SJCRH30 (cell line): ENCODE measurements around the gene TMEM91. TPM values are rescaled to one million over a fixed set of nuclear protein-coding genes. Genes with fewer than 3 reads are reported as not detected.
A peak's percentile ranks its signal among the peaks of the same experiment; 100 is the strongest.

Source experiments
- DNase-seq, 2 experiments: peaks; one replicate each; pipeline ENCODE4 v3.0.0-alpha.2; 2015 to 2020
- H3K27ac ChIP-seq: fragments of 250-450 bp; sonication (Bioruptor Pico); 2 replicates; pipeline ENCODE4 v1.5.1; 2020; ENCODE audit warnings: mild to moderate bottlenecking, moderate library complexity
- H3K27me3 ChIP-seq: fragments of 250-450 bp; sonication (Bioruptor Pico); 2 replicates; pipeline ENCODE4 v1.5.1; 2020; ENCODE audit warnings: mild to moderate bottlenecking, moderate library complexity
- H3K36me3 ChIP-seq: fragments of 250-450 bp; sonication (Bioruptor Pico); 2 replicates; pipeline ENCODE4 v1.5.1; 2020; ENCODE audit warnings: mild to moderate bottlenecking, moderate library complexity
- H3K4me1 ChIP-seq: fragments of 250-450 bp; sonication (Bioruptor Pico); 2 replicates; pipeline ENCODE4 v1.5.1; 2020; ENCODE audit warnings: mild to moderate bottlenecking, moderate library complexity
- H3K4me3 ChIP-seq: fragments of 250-450 bp; sonication (Bioruptor Pico); 2 replicates; pipeline ENCODE4 v1.5.1; 2020; ENCODE audit warnings: mild to moderate bottlenecking, moderate library complexity
- H3K9me3 ChIP-seq: fragments of 250-450 bp; sonication (Bioruptor Pico); replicated peaks from 2 replicates; pipeline ENCODE4 v1.5.1; 2020; ENCODE audit warnings: mild to moderate bottlenecking, moderate library complexity
- total RNA-seq: library from RNA; depleted of rRNA; stranded (reverse); fragments of >200 nt; shearing (Covaris generic); gene quantifications from 2 replicates; pipeline ENCODE4 v1.2.3, GENCODE V29; 2014; rRNA removed

Gene TMEM91
- 1.6 and 1.7 TPM in 2 replicates for total RNA-seq

- Histone ChIP-seq H3K9me3 (no peaks in the 10 kb centered on the region), H3K27ac (no peak within 1 kb of the TSS), H3K27me3 (no peaks in the 10 kb centered on the region), H3K36me3 (no peaks in the 10 kb centered on the region), H3K4me3 (peak within 1 kb of the TSS; percentile 52), H3K4me1 (peaks cover 23% of the 10 kb centered on the region)
- DNase-seq = no peak
Measured at GRCh38 chr19:41376241-41376997, at the start of gene TMEM91. TMEM91 (plus strand) TSS chr19:41376533; CDS start chr19:41378310, 1,777 bp downstream.

GRCh38 chr19:41327076-41327575 is 49.2 kb upstream of the TMEM91 start:
- H3K9me3 ChIP-seq = no peaks in the 10 kb centered on the region
- H3K27ac ChIP-seq = no peak overlapping the region
- no peak overlapping the region for H3K4me3 ChIP-seq
- DNase-seq = no peak
- no peaks in the 10 kb centered on the region for H3K27me3 ChIP-seq
- H3K36me3 ChIP-seq = peaks cover 11% of the 10 kb centered on the region
- peaks cover 31% of the 10 kb centered on the region for H3K4me1 ChIP-seq

GRCh38 chr19:41327576-41328156 is 48.7 kb upstream of the TMEM91 start:
- no peak overlapping the region for H3K4me3 ChIP-seq
- H3K27me3 ChIP-seq = no peaks in the 10 kb centered on the region
- H3K4me1 ChIP-seq = peaks cover 25% of the 10 kb centered on the region
- DNase-seq = no peak
- H3K9me3 ChIP-seq = no peaks in the 10 kb centered on the region
- peaks cover 17% of the 10 kb centered on the region for H3K36me3 ChIP-seq
- H3K27ac ChIP-seq = no peak overlapping the region

- no peaks in the 10 kb centered on the region for H3K27me3 ChIP-seq
- peaks cover 20% of the 10 kb centered on the region for H3K36me3 ChIP-seq
- H3K4me3 ChIP-seq = no peak overlapping the region
- no peak for DNase-seq
- no peak overlapping the region for H3K27ac ChIP-seq
- no peaks in the 10 kb centered on the region for H3K9me3 ChIP-seq
- peaks cover 19% of the 10 kb centered on the region for H3K4me1 ChIP-seq
Measured at GRCh38 chr19:41328157-41328841, 48.0 kb upstream of the TMEM91 start.

GRCh38 chr19:41328842-41329225 is 47.5 kb upstream of the TMEM91 start:
- Histone ChIP-seq H3K36me3 (peaks cover 20% of the 10 kb centered on the region), H3K27me3 (no peaks in the 10 kb centered on the region), H3K27ac (no peak overlapping the region), H3K4me1 (peaks cover 14% of the 10 kb centered on the region), H3K9me3 (no peaks in the 10 kb centered on the region), H3K4me3 (no peak overlapping the region)
- no peak for DNase-seq

GRCh38 chr19:41330481-41330880 is 45.9 kb upstream of the TMEM91 start:
- Histone ChIP-seq H3K36me3 (peaks cover 26% of the 10 kb centered on the region), H3K4me3 (no peak overlapping the region), H3K27ac (no peak overlapping the region)

GRCh38 chr19:41330946-41331678 is 45.2 kb upstream of the TMEM91 start:
- no peak for DNase-seq
- no peak overlapping the region for H3K27ac ChIP-seq
- H3K27me3 ChIP-seq = no peaks in the 10 kb centered on the region
- peaks cover 32% of the 10 kb centered on the region for H3K36me3 ChIP-seq
- H3K9me3 ChIP-seq = no peaks in the 10 kb centered on the region
- H3K4me1 ChIP-seq = no peaks in the 10 kb centered on the region
- H3K4me3 ChIP-seq = no peak overlapping the region

More at GRCh38 chr19:41330481-41330880, 45.9 kb upstream of the TMEM91 start:
- DNase-seq = no peak
- Histone ChIP-seq H3K9me3 (no peaks in the 10 kb centered on the region), H3K27me3 (no peaks in the 10 kb centered on the region), H3K4me1 (peaks cover 2% of the 10 kb centered on the region; the same call in 1 of the 2 replicates)

GRCh38 chr19:41332000-41332399 is 44.3 kb upstream of the TMEM91 start:
- H3K27me3 ChIP-seq = no peaks in the 10 kb centered on the region
- peaks cover 38% of the 10 kb centered on the region for H3K36me3 ChIP-seq
- no peak overlapping the region for H3K27ac ChIP-seq
- H3K9me3 ChIP-seq = no peaks in the 10 kb centered on the region
- DNase-seq = no peak
- no peaks in the 10 kb centered on the region for H3K4me1 ChIP-seq
- no peak overlapping the region for H3K4me3 ChIP-seq

GRCh38 chr19:41332468-41332867 is 43.9 kb upstream of the TMEM91 start:
- Histone ChIP-seq H3K27me3 (no peaks in the 10 kb centered on the region), H3K27ac (no peak overlapping the region), H3K36me3 (peaks cover 41% of the 10 kb centered on the region), H3K4me3 (no peak overlapping the region), H3K9me3 (no peaks in the 10 kb centered on the region), H3K4me1 (no peaks in the 10 kb centered on the region)
- DNase-seq = no peak

- Histone ChIP-seq H3K27ac (no peak overlapping the region), H3K4me1 (no peaks in the 10 kb centered on the region), H3K9me3 (no peaks in the 10 kb centered on the region), H3K36me3 (peaks cover 42% of the 10 kb centered on the region; the same call in 1 of the 2 replicates), H3K4me3 (no peak overlapping the region), H3K27me3 (no peaks in the 10 kb centered on the region)
- DNase-seq = no peak
Measured at GRCh38 chr19:41334793-41335192, 41.5 kb upstream of the TMEM91 start.

- Histone ChIP-seq H3K4me1 (no peaks in the 10 kb centered on the region), H3K4me3 (no peak overlapping the region), H3K36me3 (peaks cover 42% of the 10 kb centered on the region), H3K27ac (no peak overlapping the region), H3K27me3 (no peaks in the 10 kb centered on the region), H3K9me3 (no peaks in the 10 kb centered on the region)
- no peak for DNase-seq
Measured at GRCh38 chr19:41335467-41335866, 40.9 kb upstream of the TMEM91 start.

- peaks cover 52% of the 10 kb centered on the region for H3K36me3 ChIP-seq
- no peak for DNase-seq
Measured at GRCh38 chr19:41339936-41340335, 36.4 kb upstream of the TMEM91 start.

GRCh38 chr19:41341669-41342490 is 34.5 kb upstream of the TMEM91 start:
- Histone ChIP-seq H3K4me3 (no peak overlapping the region), H3K36me3 (peaks cover 44% of the 10 kb centered on the region), H3K27me3 (no peaks in the 10 kb centered on the region), H3K9me3 (no peaks in the 10 kb centered on the region), H3K4me1 (no peaks in the 10 kb centered on the region), H3K27ac (no peak overlapping the region)
- DNase-seq = no peak

More at GRCh38 chr19:41339936-41340335, 36.4 kb upstream of the TMEM91 start:
- no peak overlapping the region for H3K27ac ChIP-seq
- H3K27me3 ChIP-seq = no peaks in the 10 kb centered on the region
- no peaks in the 10 kb centered on the region for H3K9me3 ChIP-seq
- H3K4me1 ChIP-seq = no peaks in the 10 kb centered on the region
- no peak overlapping the region for H3K4me3 ChIP-seq

GRCh38 chr19:41344162-41344561 is 32.2 kb upstream of the TMEM91 start:
- Histone ChIP-seq H3K27ac (no peak overlapping the region), H3K4me3 (no peak overlapping the region), H3K9me3 (no peaks in the 10 kb centered on the region), H3K27me3 (no peaks in the 10 kb centered on the region), H3K4me1 (no peaks in the 10 kb centered on the region), H3K36me3 (peaks cover 49% of the 10 kb centered on the region)
- no peak for DNase-seq
